Measurements from ENCODE around the gene IMMP1L.
A peak's percentile ranks its signal among the peaks of the same experiment; 100 is the strongest.
"Not testable (repeated sequence)": the region's sequence is repeated elsewhere in the genome, so short reads cannot be mapped to it uniquely, and the experiment has no call there.

Gene IMMP1L, protein sequence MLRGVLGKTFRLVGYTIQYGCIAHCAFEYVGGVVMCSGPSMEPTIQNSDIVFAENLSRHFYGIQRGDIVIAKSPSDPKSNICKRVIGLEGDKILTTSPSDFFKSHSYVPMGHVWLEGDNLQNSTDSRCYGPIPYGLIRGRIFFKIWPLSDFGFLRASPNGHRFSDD

GRCh38 chr11:31509429-31510345 lies at the start of gene IMMP1L, which contains the start of gene ELP4:
TSS of gene IMMP1L (minus strand) at chr11:31509622. CDS start at chr11:31463276, 46,346 bp downstream.
TSS of gene ELP4 (plus strand) at chr11:31509767. CDS start at chr11:31509785, 18 bp downstream.
- DNase-seq, result peak; percentile 98

DNA sequence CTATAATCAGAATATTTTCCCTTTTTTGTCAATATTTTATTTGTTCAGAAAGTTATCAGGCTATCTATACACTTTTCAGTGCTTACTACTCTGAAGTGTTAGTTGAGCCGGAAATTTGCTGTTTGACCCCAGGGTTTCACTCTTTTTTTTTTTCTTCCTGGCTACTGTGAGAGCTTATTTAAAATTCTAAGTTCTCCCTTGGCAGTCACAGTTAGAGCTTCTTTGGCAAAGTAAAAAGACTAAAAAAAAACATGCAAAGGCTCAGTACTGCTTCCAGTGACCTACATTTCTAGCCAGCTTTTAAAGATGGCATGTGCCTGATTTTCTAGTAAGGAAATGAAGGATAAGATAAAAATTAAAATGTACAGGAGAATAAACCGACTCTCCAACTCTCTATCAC lies 48.6 kb upstream of the IMMP1L start:
- DNase-seq, result no peak

DNA sequence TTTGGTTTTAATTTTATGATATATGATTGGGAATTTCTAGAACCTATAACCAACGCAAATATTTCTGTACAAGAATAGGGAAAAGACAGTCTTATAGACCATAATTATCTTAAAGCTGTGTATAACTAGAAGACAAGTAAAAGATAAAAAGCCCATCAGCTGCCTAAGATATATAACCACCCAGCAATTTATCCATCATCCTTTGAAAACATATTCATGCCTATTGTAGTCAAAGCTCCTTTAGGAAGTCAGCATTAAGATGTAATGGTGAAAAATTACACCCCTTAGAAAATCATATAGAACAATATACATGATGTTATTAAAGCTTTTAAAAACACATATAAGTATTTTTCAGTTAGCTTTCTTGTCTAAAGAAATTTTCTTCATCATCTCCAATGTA lies 46.5 kb upstream of the IMMP1L start:
- DNase-seq, result no peak

DNA sequence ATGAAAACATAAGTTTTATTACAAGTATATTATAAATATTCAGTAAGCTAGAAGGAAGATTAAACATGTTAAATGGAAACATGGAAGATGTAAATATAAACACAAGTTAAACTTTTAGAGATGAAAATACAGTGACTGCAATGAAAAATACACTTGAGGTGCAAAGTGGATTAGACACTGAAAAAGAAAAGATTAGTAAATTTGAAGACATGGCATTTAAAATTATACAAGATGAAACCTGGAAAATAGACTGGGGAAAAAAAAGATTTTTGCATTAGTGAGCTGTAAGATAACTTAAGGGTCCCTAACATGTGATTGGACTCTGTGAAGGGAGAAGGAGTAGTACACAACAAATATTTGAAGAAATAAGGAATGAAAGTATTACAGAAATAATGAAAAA lies 33.4 kb upstream of the IMMP1L start:
- DNase-seq, result no peak

DNA sequence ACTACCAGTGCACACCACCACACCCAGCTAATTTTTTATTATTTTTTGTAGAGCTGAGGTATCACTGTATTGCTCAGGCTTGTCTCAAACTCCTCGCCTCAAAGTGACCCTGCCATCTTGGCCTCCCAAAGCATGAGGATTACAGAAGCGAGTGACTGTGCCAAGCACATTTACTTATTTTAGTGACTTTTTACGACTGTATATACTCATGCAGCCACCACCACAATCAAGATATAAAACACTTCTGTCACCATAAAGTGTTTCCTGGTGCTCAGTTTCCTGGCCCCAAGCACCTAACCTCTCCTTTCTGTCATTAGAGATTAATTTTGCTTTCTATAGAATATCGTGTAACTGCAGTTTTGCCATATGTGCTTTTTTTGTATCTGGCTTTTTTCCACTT lies 26.1 kb upstream of the IMMP1L start:
- no peak for DNase-seq

- DNase-seq, result no peak
Measured at GRCh38 chr11:31531293-31531692, 21.9 kb upstream of the IMMP1L start.

DNA sequence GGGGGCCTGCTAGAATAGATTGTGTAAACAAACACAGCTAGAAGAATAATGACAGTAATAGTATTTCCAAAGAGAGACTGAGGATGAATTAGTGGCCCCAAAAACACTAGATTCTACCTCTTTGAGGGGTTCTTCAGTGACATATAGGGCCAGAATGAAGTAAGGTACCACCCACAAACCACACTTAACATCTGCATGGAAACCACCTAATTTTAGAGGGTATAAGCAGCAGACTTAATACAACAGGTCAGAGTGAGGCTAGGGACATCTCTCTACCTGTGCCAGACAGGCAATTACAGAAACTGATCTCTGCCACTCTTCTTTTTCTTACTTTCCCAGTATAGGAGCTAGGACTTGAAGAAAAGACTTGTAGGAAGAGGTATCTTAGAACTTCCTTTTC lies 20.3 kb upstream of the IMMP1L start:
- DNase-seq, result no peak

DNA sequence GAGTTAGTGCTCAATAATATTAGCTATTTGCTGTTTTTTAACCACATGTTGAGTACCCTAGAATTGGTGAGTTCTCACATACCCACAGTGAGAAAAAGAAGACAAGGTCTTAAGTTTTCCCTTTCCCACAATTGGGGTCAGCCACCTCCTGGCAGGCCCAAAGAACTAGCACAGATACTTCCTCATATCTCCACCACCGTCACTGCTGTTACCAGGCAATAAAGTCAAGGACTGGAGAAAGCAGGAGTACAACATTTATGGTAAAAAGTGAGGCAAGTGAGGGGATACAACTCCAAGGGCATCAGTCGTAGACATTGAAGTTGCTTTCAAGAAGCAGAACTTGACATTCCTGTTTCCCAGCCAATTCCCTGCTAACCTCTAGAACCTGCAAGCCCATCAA lies 19.8 kb upstream of the IMMP1L start:
- DNase-seq, result no peak

- DNase-seq, result no peak
Measured at GRCh38 chr11:31521497-31522150, 12.2 kb upstream of the IMMP1L start.

GRCh38 chr11:31512117-31512516 lies 2.7 kb upstream of the IMMP1L start:
- no peak for DNase-seq

DNA sequence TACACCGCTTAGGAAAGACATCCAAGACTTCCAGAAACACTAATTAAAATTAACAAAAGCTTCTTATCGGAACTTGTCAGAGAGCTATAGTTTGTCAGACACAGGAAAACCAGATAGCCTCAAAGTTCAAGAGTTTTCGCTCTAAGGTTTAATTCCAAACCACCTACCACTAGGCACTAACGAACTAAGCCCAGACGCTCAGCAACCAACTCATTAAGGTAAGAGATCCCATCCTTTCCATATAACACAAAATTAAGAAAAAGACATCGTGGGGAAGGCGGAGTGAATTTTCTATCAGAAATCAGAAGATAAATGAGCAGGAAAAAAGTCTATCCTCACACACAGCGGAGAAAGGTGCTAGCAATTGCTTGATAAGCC lies 382 bp downstream of the IMMP1L start:
- no peak for DNase-seq

DNA sequence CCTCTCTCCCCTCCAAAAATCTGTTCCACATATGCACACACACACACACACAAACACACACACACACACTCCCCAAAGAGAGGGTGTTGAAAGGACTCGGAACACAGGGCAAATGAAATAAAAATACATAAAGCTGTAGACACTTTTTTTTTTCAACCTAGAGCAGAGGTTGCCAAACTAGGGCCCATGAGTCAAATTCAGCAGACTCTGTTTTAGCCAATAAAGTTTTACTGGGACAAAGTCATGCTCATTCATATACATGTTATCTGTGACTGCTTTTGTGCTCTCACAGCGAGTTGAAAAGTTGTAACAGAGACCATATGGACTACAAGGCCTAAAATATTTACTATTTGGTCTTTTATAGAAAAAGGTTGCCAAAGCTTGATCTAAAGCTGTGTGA lies 8.9 kb downstream of the IMMP1L start:
- no peak for DNase-seq

DNA sequence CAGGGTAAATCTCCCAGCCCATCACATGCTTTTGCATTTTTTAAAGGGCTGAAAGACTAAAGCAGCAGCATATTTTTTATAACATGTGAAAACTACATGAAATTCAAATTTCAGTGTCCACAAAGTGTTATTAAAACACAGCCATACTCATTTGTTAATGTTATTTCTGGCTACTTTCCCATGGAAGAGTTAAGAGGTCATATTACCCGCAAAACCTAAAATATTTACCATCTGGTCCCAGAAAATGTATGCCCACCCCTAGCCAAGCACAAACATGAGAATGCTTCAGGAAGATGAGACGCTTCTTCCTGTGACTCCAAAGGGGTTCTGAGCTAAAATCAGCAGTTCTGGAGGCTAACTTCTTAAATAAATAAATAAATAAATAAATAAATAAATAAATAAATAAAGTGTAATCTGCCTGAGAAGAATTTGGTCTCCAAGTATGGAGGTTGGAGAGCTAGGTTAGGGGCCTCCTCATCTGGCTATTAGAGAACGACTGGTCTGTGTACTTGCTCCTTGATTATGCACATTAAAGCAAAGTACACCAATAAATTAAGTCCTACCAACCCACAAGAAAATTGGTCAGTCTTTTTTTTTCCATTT lies 9.7 kb downstream of the IMMP1L start:
- DNase-seq, result no peak

DNA sequence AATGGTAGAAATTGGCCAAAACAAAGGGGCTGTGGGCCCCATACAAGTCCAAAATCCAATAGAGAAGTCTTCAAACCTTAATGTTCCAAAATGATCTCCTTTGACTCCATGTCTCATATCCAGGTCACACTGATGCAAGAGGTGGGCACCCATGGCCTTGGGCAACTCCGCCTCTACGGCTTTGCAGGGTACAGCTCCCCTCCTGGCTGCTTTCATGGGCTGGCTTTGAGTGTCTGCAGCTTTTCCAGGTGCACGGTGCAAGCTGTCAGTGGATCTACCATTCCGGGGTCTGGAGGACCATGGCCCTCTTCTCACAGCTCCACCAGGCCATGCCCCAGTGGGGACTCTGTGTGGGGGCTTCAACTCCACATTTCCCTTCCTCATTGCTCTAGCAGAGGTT lies 15.7 kb downstream of the IMMP1L start:
- DNase-seq, result not testable (repeated sequence)

DNA sequence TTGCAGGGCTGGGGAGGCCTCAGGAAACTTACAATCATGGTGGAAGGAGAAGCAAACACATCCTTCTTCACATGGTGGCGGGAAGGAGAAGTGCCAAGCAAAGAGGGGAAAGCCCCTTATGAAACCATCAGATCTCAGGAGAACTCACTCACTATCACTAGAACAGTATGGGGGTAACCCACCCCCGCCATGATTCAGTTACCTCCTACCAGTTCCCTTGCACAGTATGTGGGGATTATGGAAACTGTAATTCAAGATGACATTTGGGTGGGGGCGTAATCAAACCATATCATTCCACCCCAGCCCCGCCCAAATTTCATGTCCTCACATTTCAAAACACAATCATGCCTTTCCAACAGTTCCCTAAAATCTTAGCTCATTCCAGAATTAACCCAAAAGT lies 16.2 kb downstream of the IMMP1L start:
- no peak for DNase-seq

DNA sequence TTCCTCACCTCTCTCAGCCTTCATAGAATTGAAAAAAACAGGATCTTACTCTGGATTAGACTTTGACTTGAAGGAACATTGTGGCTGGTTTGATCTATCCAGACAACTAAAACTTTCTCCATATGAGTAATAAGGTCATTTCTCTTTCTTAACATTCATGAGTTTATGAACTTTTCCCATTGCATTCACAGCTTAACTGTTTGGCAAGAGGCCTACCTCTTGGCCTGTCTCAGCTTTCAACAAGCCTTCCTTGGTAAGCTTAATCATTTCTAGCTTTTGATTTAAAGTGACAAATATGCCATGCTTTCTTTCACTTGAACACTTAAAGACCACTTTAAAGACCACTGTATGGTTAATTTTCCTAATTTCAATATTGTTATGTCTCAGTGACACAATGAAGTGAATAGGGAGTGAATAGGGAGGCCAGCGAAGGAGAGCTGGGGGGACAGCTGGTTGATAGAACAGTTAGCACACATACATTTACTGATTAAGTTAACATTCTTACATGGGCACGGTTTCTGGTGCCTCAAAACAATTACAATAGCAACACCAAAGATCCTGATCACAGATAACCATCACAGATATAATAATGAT lies 17.0 kb downstream of the IMMP1L start:
- DNase-seq, result no peak

- peak; percentile 59 for DNase-seq
Measured at GRCh38 chr11:31487848-31488247, 21.6 kb downstream of the IMMP1L start.

DNA sequence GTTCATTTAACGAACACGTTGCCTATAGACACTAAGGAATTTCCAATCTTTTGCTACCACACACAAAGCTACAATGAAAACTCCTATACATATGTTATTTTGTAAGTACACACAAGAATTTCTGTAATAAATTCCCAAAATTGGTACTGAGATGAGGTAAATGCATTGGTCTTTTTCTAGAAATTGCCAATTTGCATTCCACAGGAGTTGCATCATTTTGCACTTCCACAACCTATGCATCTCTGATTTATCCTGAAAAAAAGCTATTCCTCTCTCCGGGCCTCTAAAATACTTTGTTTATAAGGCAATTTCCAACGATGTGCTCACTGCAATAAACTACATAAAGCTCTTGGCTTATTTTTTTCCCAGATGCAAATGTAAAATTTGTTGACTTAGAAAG lies 24.9 kb downstream of the IMMP1L start:
- no peak for DNase-seq

GRCh38 chr11:31480930-31481329 lies 28.5 kb downstream of the IMMP1L start:
- no peak for DNase-seq

GRCh38 chr11:31479066-31479465 lies 30.4 kb downstream of the IMMP1L start:
- DNase-seq, result no peak

- no peak for DNase-seq
Measured at GRCh38 chr11:31478223-31478590, 31.2 kb downstream of the IMMP1L start.

DNA sequence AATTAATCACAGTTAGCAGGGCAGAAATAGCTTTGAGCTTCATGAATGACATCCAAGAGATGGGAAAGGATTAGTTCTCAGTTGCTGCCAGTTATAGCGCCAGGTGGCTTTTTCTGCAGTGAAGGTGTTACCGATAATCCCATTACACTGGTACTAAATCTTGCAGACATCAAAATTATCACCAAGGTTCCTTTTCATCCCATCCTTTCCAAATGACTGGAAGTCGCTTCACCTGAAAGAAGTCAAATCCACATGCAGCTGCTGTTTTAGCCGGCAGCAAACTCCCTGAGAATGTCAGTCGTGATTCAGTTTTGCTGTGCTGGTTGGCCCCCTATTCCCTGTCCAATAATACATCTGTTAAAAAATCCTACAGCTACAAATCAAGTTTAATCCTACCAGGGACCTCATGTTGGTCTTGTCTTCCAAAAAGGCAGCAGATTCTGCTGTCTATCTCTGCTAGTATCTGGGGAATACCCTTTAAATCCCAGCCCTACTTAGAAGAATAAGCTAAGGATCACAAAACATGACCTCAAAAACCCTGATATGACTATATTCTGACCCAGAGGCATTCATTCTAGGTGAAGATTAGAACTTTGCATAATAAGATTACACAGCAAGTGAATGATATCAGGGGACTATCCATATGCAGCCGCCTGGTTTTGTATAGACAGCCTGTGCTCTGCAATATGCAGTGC lies 31.7 kb downstream of the IMMP1L start:
- DNase-seq, result no peak

DNA sequence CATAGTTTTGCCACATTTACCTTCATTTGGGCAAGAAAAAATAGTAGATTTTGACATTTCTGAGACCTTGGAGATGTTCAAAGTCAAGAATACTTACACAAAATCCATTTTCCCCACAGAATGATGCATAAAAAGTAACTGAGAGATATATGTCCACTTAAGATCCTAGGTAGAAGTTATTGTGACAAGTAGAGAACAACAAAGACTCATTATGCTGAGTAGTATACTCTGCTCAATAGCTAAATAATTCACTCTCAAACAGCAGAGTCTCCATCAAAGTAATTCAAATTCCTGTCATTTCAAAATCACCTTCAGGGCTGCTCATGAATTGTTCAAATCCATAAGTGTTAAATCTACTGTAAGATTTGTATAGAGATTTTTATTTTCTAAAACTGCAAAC lies 35.3 kb downstream of the IMMP1L start:
- no peak for DNase-seq
